Chondrocyte (in vitro differentiated cells): ENCODE measurements around the gene CP. TPM values are rescaled to one million over a fixed set of nuclear protein-coding genes. Genes with fewer than 3 reads are reported as not detected.
"Not testable (repeated sequence)": the region's sequence is repeated elsewhere in the genome, so short reads cannot be mapped to it uniquely, and the experiment has no call there.

Experiments used
- DNase-seq: peaks from one replicate; pipeline ENCODE4 v3.0.0; 2021; ENCODE audit warnings: mixed read lengths, low spot score
- H3K27ac Mint-ChIP-seq: one replicate; pipeline ENCODE4 v1.8.0; 2021; ENCODE audit warnings: mild to moderate bottlenecking, moderate library complexity, mixed read lengths; ENCODE audit not compliant: unreplicated experiment
- H3K27me3 Mint-ChIP-seq: 2 replicates; pipeline ENCODE4 v1.8.0; 2021; ENCODE audit warnings: low read depth, mixed read lengths
- H3K36me3 Mint-ChIP-seq: 2 replicates; pipeline ENCODE4 v1.8.0; 2021; ENCODE audit warnings: low read depth, mixed read lengths
- H3K4me1 Mint-ChIP-seq: 2 replicates; pipeline ENCODE4 v1.8.0; 2021; ENCODE audit warnings: low read depth, mild to moderate bottlenecking, mixed read lengths
- H3K4me3 Mint-ChIP-seq: one replicate; pipeline ENCODE4 v1.8.0; 2021; ENCODE audit warnings: mild to moderate bottlenecking, moderate library complexity, mixed read lengths; ENCODE audit not compliant: unreplicated experiment
- H3K9me3 Mint-ChIP-seq: 2 replicates; pipeline ENCODE4 v1.8.0; 2021; ENCODE audit warnings: low read depth, mixed read lengths
- CTCF ChIP-seq: fragments of 200-600 bp; sonication (generic); IDR thresholded peaks from 2 replicates; pipeline ENCODE4 v1.5.0; 2021; ENCODE audit warnings: antibody characterized with exemption, mild to moderate bottlenecking, moderate library complexity
- total RNA-seq: library from RNA; stranded (reverse); gene quantifications from 3 replicates; pipeline ENCODE4 v1.2.1, GENCODE V29; 2021

CP gene
- total RNA-seq, 1 donor from 2014 or later = not detected

- Mint-ChIP-seq H3K4me3 (no peak overlapping the region), H3K4me1 (peaks cover 30% of the 10 kb centered on the region), H3K9me3 (no peaks in the 10 kb centered on the region), H3K27ac (no peak overlapping the region), H3K36me3 (peaks cover under 1% of the 10 kb centered on the region), H3K27me3 (peaks cover 1% of the 10 kb centered on the region)
- no peak for DNase-seq
- TF ChIP-seq CTCF = no peak
These were observed 5.1 kb upstream of the CP start for GRCh38 chr3:149226776-149227175.

- Mint-ChIP-seq H3K4me3 (peak overlapping the region; percentile 65), H3K4me1 (peaks cover 30% of the 10 kb centered on the region), H3K36me3 (no peaks in the 10 kb centered on the region), H3K27ac (peak overlapping the region; percentile 83), H3K27me3 (no peaks in the 10 kb centered on the region), H3K9me3 (no peaks in the 10 kb centered on the region)
- no peak for DNase-seq
- no peak for TF ChIP-seq CTCF
These were observed 3.3 kb upstream of the CP start for GRCh38 chr3:149224736-149225594.

DNA sequence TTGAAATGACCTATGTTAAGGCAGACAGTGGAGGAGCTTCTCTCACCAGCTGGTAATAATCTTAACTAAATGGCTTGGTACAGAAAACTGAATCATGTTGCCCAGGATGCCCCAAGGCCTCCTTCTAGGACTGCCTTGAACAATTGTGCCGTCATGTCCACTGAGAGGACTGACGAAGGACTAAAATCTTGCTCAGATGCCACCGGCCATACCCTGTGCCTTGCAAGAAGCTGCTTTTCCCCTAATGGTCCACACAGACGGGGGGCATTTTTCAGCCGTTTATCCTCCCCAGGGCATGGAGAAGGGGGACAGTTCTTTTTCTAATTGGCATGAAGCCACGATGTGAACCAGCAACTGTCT lies 1.8 kb upstream of the CP start:
- no peaks in the 10 kb centered on the region for H3K36me3 Mint-ChIP-seq
- H3K27ac Mint-ChIP-seq = no peak overlapping the region

GRCh38 chr3:149219380-149220121 lies 2.1 kb downstream of the CP start:
- not testable (repeated sequence) for H3K36me3 Mint-ChIP-seq, H3K27ac Mint-ChIP-seq, H3K9me3 Mint-ChIP-seq, H3K27me3 Mint-ChIP-seq, DNase-seq, H3K4me3 Mint-ChIP-seq, H3K4me1 Mint-ChIP-seq

More for the DNA sequence above, 1.8 kb upstream of the CP start:
- H3K4me3 Mint-ChIP-seq = no peak overlapping the region
- no peak for DNase-seq
- peaks cover 30% of the 10 kb centered on the region for H3K4me1 Mint-ChIP-seq
- H3K27me3 Mint-ChIP-seq = no peaks in the 10 kb centered on the region
- no peak for TF ChIP-seq CTCF
- H3K9me3 Mint-ChIP-seq = no peaks in the 10 kb centered on the region

GRCh38 chr3:149217347-149217746 lies 4.3 kb downstream of the CP start:
- no peaks in the 10 kb centered on the region for H3K4me1 Mint-ChIP-seq

More at GRCh38 chr3:149217347-149217746, 4.3 kb downstream of the CP start:
- no peaks in the 10 kb centered on the region for H3K9me3 Mint-ChIP-seq
- no peak for TF ChIP-seq CTCF
- no peak overlapping the region for H3K4me3 Mint-ChIP-seq
- no peak for DNase-seq
- no peak overlapping the region for H3K27ac Mint-ChIP-seq
- no peaks in the 10 kb centered on the region for H3K27me3 Mint-ChIP-seq
- no peaks in the 10 kb centered on the region for H3K36me3 Mint-ChIP-seq
